Muscle layer of duodenum (tissue), 2 donors: ENCODE results near the gene CCDC197.

ENCODE experiments used
- H3K27ac ChIP-seq: one replicate; pipeline ENCODE4 v1.7.0; 2013; ENCODE audit warnings: mild to moderate bottlenecking, low read length
- H3K27me3 ChIP-seq: one replicate; pipeline ENCODE4 v1.7.0; 2013; ENCODE audit warnings: low read depth, mild to moderate bottlenecking, control low read depth, low read length
- H3K36me3 ChIP-seq, 2 donors: one replicate each; pipeline ENCODE4 v1.7.0; 2013; ENCODE audit warnings: low read length in 2 of 2, control low read depth in 1 of 2, mild to moderate bottlenecking in 1 of 2; ENCODE audit not compliant: insufficient read depth in 2 of 2, control insufficient read depth in 1 of 2
- H3K4me1 ChIP-seq, 2 donors: one replicate each; pipeline ENCODE4 v1.7.0; 2013; ENCODE audit warnings: low read length in 2 of 2, mild to moderate bottlenecking in 2 of 2, control low read depth in 1 of 2, moderate library complexity in 1 of 2; ENCODE audit not compliant: insufficient read depth in 2 of 2, control insufficient read depth in 1 of 2
- H3K4me3 ChIP-seq, 2 donors: one replicate each; pipeline ENCODE4 v1.7.0; 2013; ENCODE audit warnings: low read length in 2 of 2, low read depth in 1 of 2, mild to moderate bottlenecking in 1 of 2
- H3K9me3 ChIP-seq, 2 donors: one replicate each; pipeline ENCODE4 v1.7.0; 2013; ENCODE audit warnings: low read length in 2 of 2, control low read depth in 1 of 2, mild to moderate bottlenecking in 1 of 2; ENCODE audit not compliant: control insufficient read depth in 1 of 2
- donor health status: healthy.

The CCDC197 gene

GRCh38 chr14:93994919-93995682, 2.0 kb upstream of the CCDC197 start:
- Histone ChIP-seq H3K4me3 (no peak overlapping the region), H3K9me3 (no peaks in the 10 kb centered on the region), H3K27me3 (no peaks in the 10 kb centered on the region), H3K27ac (peak overlapping the region; percentile 82), H3K36me3 (no peaks in the 10 kb centered on the region), H3K4me1 (peaks cover 0 to 4% of the 10 kb centered on the region in 2 donors)

- no peaks in the 10 kb centered on the region for H3K9me3 ChIP-seq
- no peaks in the 10 kb centered on the region for H3K27me3 ChIP-seq
- H3K27ac ChIP-seq: peak overlapping the region; percentile 14
- peaks cover 0 to 7% of the 10 kb centered on the region in 2 donors for H3K4me1 ChIP-seq
- H3K4me3 ChIP-seq: no peak overlapping the region
- no peaks in the 10 kb centered on the region for H3K36me3 ChIP-seq
Measured at GRCh38 chr14:93996130-93996695, 888 bp upstream of the CCDC197 start.

- H3K9me3 ChIP-seq: no peaks in the 10 kb centered on the region
- H3K4me3 ChIP-seq: no peak overlapping the region
- no peaks in the 10 kb centered on the region for H3K36me3 ChIP-seq
- no peak overlapping the region for H3K27ac ChIP-seq
- peaks cover 0 to 16% of the 10 kb centered on the region in 2 donors for H3K4me1 ChIP-seq
- no peaks in the 10 kb centered on the region for H3K27me3 ChIP-seq
Measured at GRCh38 chr14:93997916-93998870, 1.1 kb downstream of the CCDC197 start.

- H3K4me3 ChIP-seq: no peak overlapping the region
- no peak overlapping the region for H3K27ac ChIP-seq
- no peaks in the 10 kb centered on the region for H3K36me3 ChIP-seq
- no peaks in the 10 kb centered on the region for H3K27me3 ChIP-seq
- H3K9me3 ChIP-seq: no peaks in the 10 kb centered on the region
- H3K4me1 ChIP-seq: peaks cover 0 to 16% of the 10 kb centered on the region in 2 donors
Measured at GRCh38 chr14:93998871-93999403, 1.8 kb downstream of the CCDC197 start.

GRCh38 chr14:93999573-93999972, 2.5 kb downstream of the CCDC197 start:
- H3K27me3 ChIP-seq: no peaks in the 10 kb centered on the region

GRCh38 chr14:94000267-94000666, 3.2 kb downstream of the CCDC197 start:
- Histone ChIP-seq H3K27me3 (no peaks in the 10 kb centered on the region), H3K36me3 (no peaks in the 10 kb centered on the region), H3K27ac (no peak overlapping the region), H3K4me1 (peaks cover 0 to 16% of the 10 kb centered on the region in 2 donors), H3K9me3 (no peaks in the 10 kb centered on the region), H3K4me3 (no peak overlapping the region)

More at GRCh38 chr14:93999573-93999972, 2.5 kb downstream of the CCDC197 start:
- Histone ChIP-seq H3K4me1 (peaks cover 0 to 16% of the 10 kb centered on the region in 2 donors), H3K36me3 (no peaks in the 10 kb centered on the region), H3K27ac (no peak overlapping the region), H3K4me3 (no peak overlapping the region), H3K9me3 (no peaks in the 10 kb centered on the region)

GRCh38 chr14:94001016-94001415, 3.9 kb downstream of the CCDC197 start:
- H3K9me3 ChIP-seq: no peaks in the 10 kb centered on the region
- no peaks in the 10 kb centered on the region for H3K36me3 ChIP-seq
- no peak overlapping the region for H3K27ac ChIP-seq
- H3K4me3 ChIP-seq: no peak overlapping the region
- H3K4me1 ChIP-seq: peaks cover 0 to 12% of the 10 kb centered on the region in 2 donors
- no peaks in the 10 kb centered on the region for H3K27me3 ChIP-seq

- no peak overlapping the region for H3K4me3 ChIP-seq
- no peaks in the 10 kb centered on the region for H3K27me3 ChIP-seq
- no peaks in the 10 kb centered on the region for H3K9me3 ChIP-seq
- H3K27ac ChIP-seq: no peak overlapping the region
- H3K36me3 ChIP-seq: no peaks in the 10 kb centered on the region
- peaks cover 0 to 12% of the 10 kb centered on the region in 2 donors for H3K4me1 ChIP-seq
Measured at GRCh38 chr14:94001501-94002396, 4.6 kb downstream of the CCDC197 start.

GRCh38 chr14:94003397-94003796, 6.3 kb downstream of the CCDC197 start:
- no peaks in the 10 kb centered on the region for H3K9me3 ChIP-seq
- H3K4me3 ChIP-seq: no peak overlapping the region
- H3K27ac ChIP-seq: no peak overlapping the region
- H3K27me3 ChIP-seq: no peaks in the 10 kb centered on the region
- H3K4me1 ChIP-seq: peaks cover 0 to 12% of the 10 kb centered on the region in 2 donors
- H3K36me3 ChIP-seq: no peaks in the 10 kb centered on the region

- no peaks in the 10 kb centered on the region for H3K36me3 ChIP-seq
- H3K27ac ChIP-seq: no peak overlapping the region
- no peaks in the 10 kb centered on the region for H3K27me3 ChIP-seq
- H3K4me1 ChIP-seq: peaks cover 0 to 12% of the 10 kb centered on the region in 2 donors
- no peak overlapping the region for H3K4me3 ChIP-seq
- no peaks in the 10 kb centered on the region for H3K9me3 ChIP-seq
Measured at GRCh38 chr14:94004015-94004414, 6.9 kb downstream of the CCDC197 start.
